IPS-15b (cell line): ENCODE data around the gene EGFLAM.

ENCODE experiments used
- H3K27me3 ChIP-seq: one replicate; pipeline ENCODE4 v1.6.1; 2013; ENCODE audit warnings: low read length; ENCODE audit not compliant: control insufficient read depth, insufficient read depth
- H3K36me3 ChIP-seq: one replicate; pipeline ENCODE4 v1.6.1; 2013; ENCODE audit warnings: low read length; ENCODE audit not compliant: control insufficient read depth, insufficient read depth
- H3K4me1 ChIP-seq: one replicate; pipeline ENCODE4 v1.6.1; 2013; ENCODE audit warnings: mild to moderate bottlenecking, low read length; ENCODE audit not compliant: control insufficient read depth, insufficient read depth
- H3K4me3 ChIP-seq: one replicate; pipeline ENCODE4 v1.5.1; 2013; ENCODE audit warnings: low read depth, low read length
- H3K9ac ChIP-seq: one replicate; pipeline ENCODE4 v1.6.1; 2013; ENCODE audit warnings: low read depth, mild to moderate bottlenecking, low read length
- H3K9me3 ChIP-seq: one replicate; pipeline ENCODE4 v1.6.1; 2013; ENCODE audit warnings: mild to moderate bottlenecking, low read length; ENCODE audit not compliant: control insufficient read depth, insufficient read depth

The EGFLAM gene

GRCh38 chr5:38426986-38427950 is 168.9 kb downstream of the EGFLAM start:
- Histone ChIP-seq H3K4me1 (no peaks in the 10 kb centered on the region), H3K27me3 (no peaks in the 10 kb centered on the region), H3K4me3 (no peak overlapping the region), H3K9ac (no peak overlapping the region), H3K9me3 (no peaks in the 10 kb centered on the region), H3K36me3 (no peaks in the 10 kb centered on the region)

DNA sequence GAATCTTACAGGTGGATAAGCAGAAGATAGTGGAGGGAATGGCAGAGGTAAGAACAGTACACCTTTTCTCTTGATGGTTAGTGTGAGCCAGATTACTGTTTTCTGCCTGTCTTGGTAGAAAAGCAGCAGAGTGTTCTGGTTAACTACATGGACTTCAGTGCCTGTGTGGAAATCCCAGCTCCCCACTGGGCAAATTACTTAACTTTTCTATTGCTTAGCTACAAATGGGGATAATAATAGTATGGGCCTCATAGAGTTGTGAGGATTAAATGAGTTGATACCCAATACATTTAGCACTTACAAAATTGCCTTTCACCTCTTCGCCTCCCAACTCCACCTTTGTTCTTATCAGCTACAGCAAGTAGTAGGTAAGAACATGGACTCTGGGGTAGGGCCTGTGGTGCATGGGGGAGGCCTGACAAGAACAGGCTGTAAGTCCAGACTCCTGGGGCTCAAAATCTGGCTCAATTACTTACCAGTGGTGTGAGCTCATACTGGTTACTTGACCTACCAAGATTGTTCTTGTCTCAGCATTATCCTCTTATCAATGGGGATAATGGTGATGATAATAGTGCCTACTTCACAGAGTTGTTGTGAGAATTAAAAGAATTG is 173.0 kb downstream of the EGFLAM start:
- no peak overlapping the region for H3K4me3 ChIP-seq
- no peaks in the 10 kb centered on the region for H3K27me3 ChIP-seq
- H3K9me3 ChIP-seq, result no peaks in the 10 kb centered on the region
- H3K9ac ChIP-seq, result no peak overlapping the region
- no peaks in the 10 kb centered on the region for H3K36me3 ChIP-seq
- no peaks in the 10 kb centered on the region for H3K4me1 ChIP-seq

GRCh38 chr5:38433160-38433861 is 175.0 kb downstream of the EGFLAM start:
- H3K4me3 ChIP-seq, result no peak overlapping the region
- no peaks in the 10 kb centered on the region for H3K27me3 ChIP-seq
- no peaks in the 10 kb centered on the region for H3K4me1 ChIP-seq
- no peak overlapping the region for H3K9ac ChIP-seq
- no peaks in the 10 kb centered on the region for H3K9me3 ChIP-seq
- H3K36me3 ChIP-seq, result no peaks in the 10 kb centered on the region

- Histone ChIP-seq H3K27me3 (no peaks in the 10 kb centered on the region), H3K9me3 (no peaks in the 10 kb centered on the region), H3K4me3 (no peak overlapping the region), H3K9ac (no peak overlapping the region), H3K36me3 (no peaks in the 10 kb centered on the region), H3K4me1 (no peaks in the 10 kb centered on the region)
Measured at GRCh38 chr5:38434966-38435705, 176.8 kb downstream of the EGFLAM start.

- Histone ChIP-seq H3K27me3 (no peaks in the 10 kb centered on the region), H3K4me3 (no peak overlapping the region), H3K4me1 (no peaks in the 10 kb centered on the region), H3K9me3 (no peaks in the 10 kb centered on the region), H3K9ac (no peak overlapping the region), H3K36me3 (no peaks in the 10 kb centered on the region)
Measured at GRCh38 chr5:38438757-38439156, 180.4 kb downstream of the EGFLAM start.

DNA sequence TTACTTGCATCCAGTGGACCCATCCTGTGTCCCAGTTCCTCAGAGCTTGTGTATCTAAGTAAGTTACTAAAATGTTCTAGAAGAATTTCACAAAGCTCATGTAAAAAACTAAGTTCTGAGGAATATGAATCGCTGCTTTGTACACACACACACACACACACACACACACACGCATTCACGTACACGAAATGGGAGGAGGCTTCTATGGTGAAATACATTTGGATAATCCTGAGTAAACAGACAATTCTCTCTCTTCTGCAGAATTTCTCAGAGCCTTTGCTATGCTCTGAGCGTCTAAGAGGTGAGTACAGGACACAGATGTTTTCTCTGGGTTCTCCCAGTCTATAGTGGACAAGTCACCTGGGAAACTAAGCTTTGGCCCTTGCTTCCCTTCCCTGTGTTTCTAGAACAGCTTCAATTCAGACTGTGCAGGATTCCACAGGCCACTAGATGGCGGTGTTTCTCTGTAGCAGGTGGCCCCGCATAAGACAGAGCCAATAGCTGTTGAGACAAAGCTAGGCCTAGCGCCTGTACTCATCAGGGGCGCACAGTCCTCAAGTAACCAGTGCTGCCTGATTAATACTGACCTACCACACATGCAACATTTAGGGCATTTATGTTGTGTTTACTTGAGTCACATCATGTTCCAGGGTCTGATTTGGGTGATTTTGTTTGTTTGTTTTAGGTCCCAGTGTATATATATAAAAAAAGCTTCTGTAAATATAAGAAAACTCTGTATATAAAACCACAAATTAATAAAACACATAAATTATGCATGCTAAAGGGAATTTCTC is 183.3 kb downstream of the EGFLAM start:
- no peak overlapping the region for H3K9ac ChIP-seq
- no peak overlapping the region for H3K4me3 ChIP-seq
- no peaks in the 10 kb centered on the region for H3K27me3 ChIP-seq
- no peaks in the 10 kb centered on the region for H3K9me3 ChIP-seq
- no peaks in the 10 kb centered on the region for H3K4me1 ChIP-seq
- H3K36me3 ChIP-seq, result no peaks in the 10 kb centered on the region

- H3K4me1 ChIP-seq, result no peaks in the 10 kb centered on the region
- no peak overlapping the region for H3K4me3 ChIP-seq
- no peaks in the 10 kb centered on the region for H3K9me3 ChIP-seq
- H3K36me3 ChIP-seq, result no peaks in the 10 kb centered on the region
- no peak overlapping the region for H3K9ac ChIP-seq
- H3K27me3 ChIP-seq, result no peaks in the 10 kb centered on the region
Measured at GRCh38 chr5:38442247-38442573, 183.9 kb downstream of the EGFLAM start.

GRCh38 chr5:38443390-38443789 is 185.0 kb downstream of the EGFLAM start:
- Histone ChIP-seq H3K36me3 (no peaks in the 10 kb centered on the region), H3K4me1 (no peaks in the 10 kb centered on the region), H3K27me3 (no peaks in the 10 kb centered on the region), H3K9me3 (no peaks in the 10 kb centered on the region), H3K9ac (no peak overlapping the region), H3K4me3 (no peak overlapping the region)

DNA sequence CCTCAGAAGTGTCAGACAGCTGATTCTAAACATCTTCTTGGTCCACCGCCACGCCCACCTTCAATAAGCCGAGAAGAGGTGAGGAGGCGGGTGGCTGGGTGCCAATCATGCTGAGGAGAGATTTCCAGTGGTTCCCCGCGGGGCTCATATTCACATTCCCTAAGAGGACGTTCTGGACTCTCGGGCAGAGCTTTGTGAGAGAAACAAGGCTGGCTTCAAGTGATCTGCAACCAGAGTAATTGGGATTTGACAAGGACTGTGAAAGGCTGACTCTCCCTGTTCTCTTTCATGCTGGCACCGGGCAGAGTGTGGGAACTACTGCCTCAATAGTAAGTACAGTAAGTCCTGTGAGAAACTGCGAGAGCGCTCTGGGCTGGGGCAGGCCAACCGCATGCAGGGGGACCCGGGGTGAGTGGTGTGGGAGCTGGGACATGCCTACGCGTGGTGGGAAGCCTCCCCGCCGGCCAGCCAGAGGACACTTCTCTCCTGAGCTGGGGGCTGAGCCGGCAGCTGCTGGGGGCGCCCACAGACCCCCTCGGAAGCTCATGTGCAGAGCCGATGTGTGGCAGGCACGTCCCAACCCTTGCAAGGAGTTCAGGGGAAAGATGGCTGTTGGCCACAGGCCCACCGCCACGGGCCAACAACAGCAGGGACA is 187.1 kb downstream of the EGFLAM start:
- Histone ChIP-seq H3K4me3 (no peak overlapping the region), H3K9ac (no peak overlapping the region), H3K36me3 (no peaks in the 10 kb centered on the region), H3K9me3 (no peaks in the 10 kb centered on the region), H3K4me1 (no peaks in the 10 kb centered on the region), H3K27me3 (no peaks in the 10 kb centered on the region)

DNA sequence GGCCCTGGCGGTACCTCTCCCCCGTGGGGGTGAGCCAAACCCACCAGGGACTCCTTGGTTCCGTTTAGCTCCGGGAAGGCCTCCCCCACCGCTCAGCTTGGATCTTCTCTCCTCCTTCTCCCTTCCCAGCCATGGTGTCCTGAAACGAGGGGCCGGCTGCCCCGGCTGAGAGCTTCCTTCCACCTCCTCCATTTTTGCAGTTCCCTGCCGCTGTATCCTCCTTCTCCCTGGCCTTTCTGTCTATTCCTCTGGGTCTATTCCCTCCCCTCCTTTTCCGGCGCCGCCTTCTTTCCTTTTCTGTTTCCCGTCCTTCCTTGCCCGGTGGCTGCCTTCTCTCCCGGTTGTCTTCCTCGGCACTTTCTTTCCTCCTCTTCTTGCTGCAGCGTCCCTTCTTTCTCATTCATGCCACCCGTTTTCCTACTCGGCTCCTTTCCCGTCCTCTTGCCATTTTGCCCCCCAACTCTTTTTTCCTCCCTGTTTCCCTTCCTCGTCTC is 187.7 kb downstream of the EGFLAM start:
- no peak overlapping the region for H3K4me3 ChIP-seq
- no peaks in the 10 kb centered on the region for H3K27me3 ChIP-seq
- no peaks in the 10 kb centered on the region for H3K9me3 ChIP-seq
- no peaks in the 10 kb centered on the region for H3K4me1 ChIP-seq
- H3K36me3 ChIP-seq, result no peaks in the 10 kb centered on the region
- no peak overlapping the region for H3K9ac ChIP-seq
